M059J (cell line): ENCODE results near the gene C1QTNF6. TPM values are rescaled to one million over a fixed set of nuclear protein-coding genes. Genes with fewer than 3 reads are reported as not detected.
"Not testable (repeated sequence)": the region's sequence is repeated elsewhere in the genome, so short reads cannot be mapped to it uniquely, and the experiment has no call there.

Experiments
- DNase-seq: peaks from one replicate; pipeline ENCODE4 v3.0.0-alpha.2; 2012; ENCODE audit warnings: low read depth
- total RNA-seq: library from RNA; depleted of rRNA; stranded (reverse); fragments of >200 nt; shearing (Covaris generic); gene quantifications from 2 replicates; pipeline ENCODE4 v1.2.3, GENCODE V29; 2014

The C1QTNF6 gene
- total RNA-seq, 1 experiment from 2014 or later: 16.5 TPM

GRCh38 chr22:37206841-37207821 is 19.1 kb upstream of the C1QTNF6 start:
- DNase-seq: no peak

GRCh38 chr22:37206118-37206840 is 18.2 kb upstream of the C1QTNF6 start:
- no peak for DNase-seq

GRCh38 chr22:37205046-37205445 is 17.0 kb upstream of the C1QTNF6 start:
- DNase-seq: no peak

- DNase-seq: no peak
These were observed 16.1 kb upstream of the C1QTNF6 start for GRCh38 chr22:37204045-37204655.

- no peak for DNase-seq
These were observed 15.5 kb upstream of the C1QTNF6 start for GRCh38 chr22:37203354-37204044.

GRCh38 chr22:37202716-37203115 is 14.7 kb upstream of the C1QTNF6 start:
- no peak for DNase-seq

- no peak for DNase-seq
These were observed 14.0 kb upstream of the C1QTNF6 start for GRCh38 chr22:37202001-37202555.

GRCh38 chr22:37201443-37201820 is 13.4 kb upstream of the C1QTNF6 start:
- DNase-seq: not testable (repeated sequence)

- DNase-seq: no peak
These were observed 11.7 kb upstream of the C1QTNF6 start for GRCh38 chr22:37199760-37200108.

- DNase-seq: peak; percentile 93
These were observed 11.2 kb upstream of the C1QTNF6 start for GRCh38 chr22:37199103-37199759.

- DNase-seq: peak; percentile 85
These were observed 10.4 kb upstream of the C1QTNF6 start for GRCh38 chr22:37198258-37199102.

GRCh38 chr22:37197451-37198257 is 9.6 kb upstream of the C1QTNF6 start:
- peak; percentile 97 for DNase-seq

GRCh38 chr22:37196539-37197450 is 8.7 kb upstream of the C1QTNF6 start:
- peak; percentile 94 for DNase-seq

- peak; percentile 67 for DNase-seq
These were observed 7.9 kb upstream of the C1QTNF6 start for GRCh38 chr22:37195921-37196320.

GRCh38 chr22:37194750-37195149 is 6.7 kb upstream of the C1QTNF6 start:
- no peak for DNase-seq

GRCh38 chr22:37193629-37194191 is 5.7 kb upstream of the C1QTNF6 start:
- DNase-seq: peak; percentile 32

- DNase-seq: no peak
These were observed 4.7 kb upstream of the C1QTNF6 start for GRCh38 chr22:37192741-37193140.

GRCh38 chr22:37192204-37192603 is 4.2 kb upstream of the C1QTNF6 start:
- DNase-seq: no peak
